ENCODE data around the gene FGF1.

DNA sequence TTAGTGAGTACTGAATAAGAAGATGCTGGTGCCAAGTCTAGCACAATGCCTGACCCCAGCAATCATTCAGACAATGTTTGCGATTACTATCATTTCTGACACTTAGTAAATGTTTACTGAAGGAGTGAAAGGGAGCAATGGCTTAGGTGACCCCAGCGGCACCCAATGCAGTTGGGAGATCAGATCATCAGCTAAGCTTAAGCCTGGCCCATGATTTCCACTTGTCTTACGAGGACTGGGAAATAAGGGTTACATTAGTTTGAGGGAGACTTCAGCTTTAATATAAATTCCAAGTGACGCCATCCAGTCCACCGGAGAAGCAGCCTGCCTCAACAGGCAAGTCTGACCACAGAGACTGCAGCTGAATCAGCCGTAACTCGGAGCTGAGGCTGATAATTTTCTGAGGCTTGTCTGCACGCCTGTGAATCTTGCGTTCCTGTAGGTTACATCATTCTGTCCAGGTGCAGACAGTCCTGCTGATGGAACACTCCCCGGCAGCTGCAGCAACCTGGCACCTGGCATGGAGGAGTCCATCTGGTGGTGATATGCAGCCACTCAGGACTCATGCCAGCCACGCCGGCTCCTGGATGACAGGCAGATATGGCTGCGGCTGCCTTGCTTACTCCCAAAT is 34.9 kb upstream of the FGF1 start:
- TF ChIP-seq, protein P1, sequence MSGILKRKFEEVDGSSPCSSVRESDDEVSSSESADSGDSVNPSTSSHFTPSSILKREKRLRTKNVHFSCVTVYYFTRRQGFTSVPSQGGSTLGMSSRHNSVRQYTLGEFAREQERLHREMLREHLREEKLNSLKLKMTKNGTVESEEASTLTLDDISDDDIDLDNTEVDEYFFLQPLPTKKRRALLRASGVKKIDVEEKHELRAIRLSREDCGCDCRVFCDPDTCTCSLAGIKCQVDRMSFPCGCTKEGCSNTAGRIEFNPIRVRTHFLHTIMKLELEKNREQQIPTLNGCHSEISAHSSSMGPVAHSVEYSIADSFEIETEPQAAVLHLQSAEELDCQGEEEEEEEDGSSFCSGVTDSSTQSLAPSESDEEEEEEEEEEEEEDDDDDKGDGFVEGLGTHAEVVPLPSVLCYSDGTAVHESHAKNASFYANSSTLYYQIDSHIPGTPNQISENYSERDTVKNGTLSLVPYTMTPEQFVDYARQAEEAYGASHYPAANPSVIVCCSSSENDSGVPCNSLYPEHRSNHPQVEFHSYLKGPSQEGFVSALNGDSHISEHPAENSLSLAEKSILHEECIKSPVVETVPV (CRISPR knock-in tag; IDR thresholded peaks at IDR 0.05), result no peak
- TF ChIP-seq, protein P2, sequence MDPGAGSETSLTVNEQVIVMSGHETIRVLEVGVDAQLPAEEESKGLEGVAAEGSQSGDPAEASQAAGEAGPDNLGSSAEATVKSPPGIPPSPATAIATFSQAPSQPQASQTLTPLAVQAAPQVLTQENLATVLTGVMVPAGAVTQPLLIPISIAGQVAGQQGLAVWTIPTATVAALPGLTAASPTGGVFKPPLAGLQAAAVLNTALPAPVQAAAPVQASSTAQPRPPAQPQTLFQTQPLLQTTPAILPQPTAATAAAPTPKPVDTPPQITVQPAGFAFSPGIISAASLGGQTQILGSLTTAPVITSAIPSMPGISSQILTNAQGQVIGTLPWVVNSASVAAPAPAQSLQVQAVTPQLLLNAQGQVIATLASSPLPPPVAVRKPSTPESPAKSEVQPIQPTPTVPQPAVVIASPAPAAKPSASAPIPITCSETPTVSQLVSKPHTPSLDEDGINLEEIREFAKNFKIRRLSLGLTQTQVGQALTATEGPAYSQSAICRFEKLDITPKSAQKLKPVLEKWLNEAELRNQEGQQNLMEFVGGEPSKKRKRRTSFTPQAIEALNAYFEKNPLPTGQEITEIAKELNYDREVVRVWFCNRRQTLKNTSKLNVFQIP (CRISPR knock-in tag; IDR thresholded peaks at IDR 0.05; ENCODE audit: borderline replicate concordance, low read depth), result no peak
- TF ChIP-seq, protein P3, sequence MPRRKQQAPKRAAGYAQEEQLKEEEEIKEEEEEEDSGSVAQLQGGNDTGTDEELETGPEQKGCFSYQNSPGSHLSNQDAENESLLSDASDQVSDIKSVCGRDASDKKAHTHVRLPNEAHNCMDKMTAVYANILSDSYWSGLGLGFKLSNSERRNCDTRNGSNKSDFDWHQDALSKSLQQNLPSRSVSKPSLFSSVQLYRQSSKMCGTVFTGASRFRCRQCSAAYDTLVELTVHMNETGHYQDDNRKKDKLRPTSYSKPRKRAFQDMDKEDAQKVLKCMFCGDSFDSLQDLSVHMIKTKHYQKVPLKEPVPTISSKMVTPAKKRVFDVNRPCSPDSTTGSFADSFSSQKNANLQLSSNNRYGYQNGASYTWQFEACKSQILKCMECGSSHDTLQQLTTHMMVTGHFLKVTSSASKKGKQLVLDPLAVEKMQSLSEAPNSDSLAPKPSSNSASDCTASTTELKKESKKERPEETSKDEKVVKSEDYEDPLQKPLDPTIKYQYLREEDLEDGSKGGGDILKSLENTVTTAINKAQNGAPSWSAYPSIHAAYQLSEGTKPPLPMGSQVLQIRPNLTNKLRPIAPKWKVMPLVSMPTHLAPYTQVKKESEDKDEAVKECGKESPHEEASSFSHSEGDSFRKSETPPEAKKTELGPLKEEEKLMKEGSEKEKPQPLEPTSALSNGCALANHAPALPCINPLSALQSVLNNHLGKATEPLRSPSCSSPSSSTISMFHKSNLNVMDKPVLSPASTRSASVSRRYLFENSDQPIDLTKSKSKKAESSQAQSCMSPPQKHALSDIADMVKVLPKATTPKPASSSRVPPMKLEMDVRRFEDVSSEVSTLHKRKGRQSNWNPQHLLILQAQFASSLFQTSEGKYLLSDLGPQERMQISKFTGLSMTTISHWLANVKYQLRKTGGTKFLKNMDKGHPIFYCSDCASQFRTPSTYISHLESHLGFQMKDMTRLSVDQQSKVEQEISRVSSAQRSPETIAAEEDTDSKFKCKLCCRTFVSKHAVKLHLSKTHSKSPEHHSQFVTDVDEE (CRISPR knock-in tag; IDR thresholded peaks at IDR 0.05), result no peak
- no peak for TF ChIP-seq ZNF8 (CRISPR knock-in tag; IDR thresholded peaks at IDR 0.05)
- TF ChIP-seq ZFP30 (CRISPR knock-in tag; IDR thresholded peaks at IDR 0.05), result no peak
